GM19025 (cell line): ENCODE results near the gene RBFOX2.
"Not testable (repeated sequence)": the region's sequence is repeated elsewhere in the genome, so short reads cannot be mapped to it uniquely, and the experiment has no call there.

Source experiments
- ATAC-seq: cut with Tn5 transposase; IDR thresholded peaks from one replicate; pipeline ENCODE4 v1.9.1; 2021; ENCODE audit warnings: mild to moderate bottlenecking, low read depth, moderate library complexity; ENCODE audit not compliant: unreplicated experiment

RBFOX2 gene

GRCh38 chr22:35726398-35726797 is 302.2 kb downstream of the RBFOX2 start:
- ATAC-seq: no peak

- ATAC-seq: no peak
Measured at GRCh38 chr22:35725521-35725920, 303.1 kb downstream of the RBFOX2 start.

GRCh38 chr22:35721960-35722359 is 306.7 kb downstream of the RBFOX2 start:
- ATAC-seq: no peak

GRCh38 chr22:35719212-35719875 is 309.3 kb downstream of the RBFOX2 start:
- ATAC-seq: no peak

GRCh38 chr22:35717572-35717971 is 311.1 kb downstream of the RBFOX2 start, which contains the start of gene APOL5:
Gene APOL5 (plus strand): TSS chr22:35717872. CDS start chr22:35717872, 0 bp downstream.
- ATAC-seq: no peak

GRCh38 chr22:35712672-35713071 is 316.0 kb downstream of the RBFOX2 start:
- no peak for ATAC-seq

GRCh38 chr22:35711336-35711735 is 317.3 kb downstream of the RBFOX2 start:
- no peak for ATAC-seq

GRCh38 chr22:35708917-35709316 is 319.7 kb downstream of the RBFOX2 start:
- no peak for ATAC-seq

- ATAC-seq: no peak
Measured at GRCh38 chr22:35708453-35708852, 320.2 kb downstream of the RBFOX2 start.

- no peak for ATAC-seq
Measured at GRCh38 chr22:35705141-35705540, 323.5 kb downstream of the RBFOX2 start.

GRCh38 chr22:35703861-35704584 is 324.6 kb downstream of the RBFOX2 start:
- no peak for ATAC-seq

GRCh38 chr22:35699852-35700251 is 328.8 kb downstream of the RBFOX2 start:
- not testable (repeated sequence) for ATAC-seq

GRCh38 chr22:35697142-35697541 is 331.5 kb downstream of the RBFOX2 start:
- ATAC-seq: no peak

- ATAC-seq: no peak
Measured at GRCh38 chr22:35695202-35695601, 333.4 kb downstream of the RBFOX2 start.

- ATAC-seq: no peak
Measured at GRCh38 chr22:35690001-35690400, 338.6 kb downstream of the RBFOX2 start.

- ATAC-seq: no peak
Measured at GRCh38 chr22:35688913-35689675, 339.5 kb downstream of the RBFOX2 start.
